SK-N-SH treated with all-trans-retinoic acid at 6 μM for 48 hours (cell line): ENCODE data around the gene ZNF423.

ENCODE experiments used
- ATAC-seq: fragments of 200-7000 bp; cut with Tn5 transposase; 3 replicates; pipeline ENCODE4 v1.9.1; 2020; ENCODE audit warnings: mild to moderate bottlenecking, moderate library complexity
- ARNTL ChIP-seq: fragments of 450-650 bp; formaldehyde crosslinking; IDR thresholded peaks from 2 replicates; pipeline ENCODE4 v1.5.0; 2020; ENCODE audit warnings: low read depth, mild to moderate bottlenecking, moderate library complexity, borderline replicate concordance
- BACH2 ChIP-seq: fragments of 250-450 bp; sonication (Bioruptor Pico); IDR thresholded peaks from 2 replicates; pipeline ENCODE4 v1.9.0; 2021; ENCODE audit warnings: mild to moderate bottlenecking, borderline replicate concordance
- CSDC2 ChIP-seq: fragments of 250-450 bp; sonication (Bioruptor Pico); IDR thresholded peaks from 2 replicates; pipeline ENCODE4 v1.5.0; 2020; ENCODE audit warnings: mild to moderate bottlenecking, moderate library complexity
- ESRRG ChIP-seq: fragments of 250-450 bp; sonication (Bioruptor Pico); IDR thresholded peaks from 2 replicates; pipeline ENCODE4 v1.6.1; 2021; ENCODE audit warnings: mild to moderate bottlenecking
- GLIS3 ChIP-seq: fragments of 250-450 bp; sonication (Bioruptor Pico); IDR thresholded peaks from 2 replicates; pipeline ENCODE4 v1.5.0; 2020; ENCODE audit warnings: mild to moderate bottlenecking, moderate library complexity
- ISL1 ChIP-seq: fragments of 250-450 bp; sonication (Bioruptor Pico); IDR thresholded peaks from 2 replicates; pipeline ENCODE4 v2.1.2; 2022; ENCODE audit warnings: mild to moderate bottlenecking, moderate library complexity
- OSR1 ChIP-seq: fragments of 250-450 bp; sonication (Bioruptor Pico); IDR thresholded peaks from 2 replicates; pipeline ENCODE4 v1.8.0; 2022; ENCODE audit warnings: moderate library complexity, mild to moderate bottlenecking, inconsistent platforms
- PPARA ChIP-seq: fragments of 250-450 bp; sonication (Bioruptor Pico); IDR thresholded peaks from 2 replicates; pipeline ENCODE4 v1.5.0; 2020; ENCODE audit warnings: mild to moderate bottlenecking, borderline replicate concordance
- RARB ChIP-seq: fragments of 250-450 bp; sonication (Bioruptor Pico); IDR thresholded peaks from 2 replicates; pipeline ENCODE4 v1.8.0; 2021; ENCODE audit warnings: mild to moderate bottlenecking, moderate library complexity
- SNAI2 ChIP-seq: fragments of 250-450 bp; sonication (Bioruptor Pico); IDR thresholded peaks from 2 replicates; pipeline ENCODE4 v1.5.0; 2020; ENCODE audit warnings: mild to moderate bottlenecking, moderate library complexity
- TCF4 ChIP-seq: fragments of 250-450 bp; sonication (Bioruptor Pico); IDR thresholded peaks from 2 replicates; pipeline ENCODE4 v1.8.0; 2021; ENCODE audit warnings: mild to moderate bottlenecking, moderate library complexity, borderline replicate concordance
- TOX ChIP-seq: fragments of 250-450 bp; sonication (Bioruptor Pico); IDR thresholded peaks from 2 replicates; pipeline ENCODE4 v1.8.0; 2021; ENCODE audit warnings: mild to moderate bottlenecking, moderate library complexity, borderline replicate concordance
- ZC3H10 ChIP-seq: fragments of 250-450 bp; sonication (Bioruptor Pico); IDR thresholded peaks from 2 replicates; pipeline ENCODE4 v1.5.1; 2021; ENCODE audit warnings: mild to moderate bottlenecking, moderate library complexity
- ZFP30 ChIP-seq: fragments of 450-650 bp; formaldehyde crosslinking; IDR thresholded peaks from 2 replicates; pipeline ENCODE4 v1.5.0; 2022; ENCODE audit warnings: mild to moderate bottlenecking, moderate library complexity
- ZNF565 ChIP-seq: fragments of 450-650 bp; formaldehyde crosslinking; conservative IDR thresholded peaks from 2 replicates; pipeline ENCODE4 v1.5.0; 2020; ENCODE audit warnings: low read depth, mild to moderate bottlenecking, moderate library complexity
- ZNF70 ChIP-seq: fragments of 450-650 bp; formaldehyde crosslinking; IDR thresholded peaks from 2 replicates; pipeline ENCODE4 v1.5.0; 2020; ENCODE audit warnings: mild to moderate bottlenecking, moderate library complexity
- ZNF8 ChIP-seq: fragments of 450-650 bp; formaldehyde crosslinking; IDR thresholded peaks from 2 replicates; pipeline ENCODE4 v1.5.0; 2020; ENCODE audit warnings: mild to moderate bottlenecking, moderate library complexity
- TF ChIP-seq, protein P1 (sequence below): fragments of 250-450 bp; sonication (Bioruptor Pico); IDR thresholded peaks from 2 replicates; pipeline ENCODE4 v1.8.0; 2020; ENCODE audit warnings: mild to moderate bottlenecking, moderate library complexity, borderline replicate concordance
- TF ChIP-seq, protein P2 (sequence below): fragments of 250-450 bp; sonication (Bioruptor Pico); IDR thresholded peaks from 2 replicates; pipeline ENCODE4 v1.5.1; 2021; ENCODE audit warnings: mild to moderate bottlenecking, moderate library complexity
- TF ChIP-seq, protein P3 (sequence below): fragments of 250-450 bp; sonication (Bioruptor Pico); IDR thresholded peaks from 2 replicates; pipeline ENCODE4 v1.8.0; 2021; ENCODE audit warnings: low read depth, mild to moderate bottlenecking, moderate library complexity, borderline replicate concordance
- TF ChIP-seq, protein P4 (sequence below): fragments of 250-450 bp; sonication (Bioruptor Pico); IDR thresholded peaks from 2 replicates; pipeline ENCODE4 v1.5.0; 2020; ENCODE audit warnings: mild to moderate bottlenecking, moderate library complexity
- TF ChIP-seq, protein P5 (sequence below): fragments of 250-450 bp; sonication (Bioruptor Pico); IDR thresholded peaks from 2 replicates; pipeline ENCODE4 v1.5.1; 2020; ENCODE audit warnings: low read depth, mild to moderate bottlenecking, moderate library complexity

The ZNF423 gene

DNA sequence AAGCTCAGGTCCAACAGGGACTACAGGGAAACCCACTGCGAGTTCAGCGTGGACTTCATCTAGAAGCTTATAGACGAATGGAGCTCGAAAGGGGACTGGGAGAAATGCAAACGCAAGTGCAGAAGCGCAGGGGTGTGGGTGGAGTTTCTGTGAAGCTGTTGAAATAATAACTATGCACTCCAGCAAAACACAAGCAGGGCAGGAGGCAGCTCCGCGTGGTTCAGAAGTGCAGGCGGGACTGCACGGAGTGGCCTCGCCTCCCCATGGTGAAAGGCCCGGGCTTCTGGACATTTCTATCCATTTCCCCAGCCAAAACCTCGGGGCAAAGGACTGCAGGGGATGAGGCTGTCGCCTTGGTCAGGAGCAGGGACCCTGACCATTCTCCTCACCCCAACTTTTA lies 74.5 kb downstream of the ZNF423 start:
- ATAC-seq: no peak
- TF ChIP-seq, protein P1, sequence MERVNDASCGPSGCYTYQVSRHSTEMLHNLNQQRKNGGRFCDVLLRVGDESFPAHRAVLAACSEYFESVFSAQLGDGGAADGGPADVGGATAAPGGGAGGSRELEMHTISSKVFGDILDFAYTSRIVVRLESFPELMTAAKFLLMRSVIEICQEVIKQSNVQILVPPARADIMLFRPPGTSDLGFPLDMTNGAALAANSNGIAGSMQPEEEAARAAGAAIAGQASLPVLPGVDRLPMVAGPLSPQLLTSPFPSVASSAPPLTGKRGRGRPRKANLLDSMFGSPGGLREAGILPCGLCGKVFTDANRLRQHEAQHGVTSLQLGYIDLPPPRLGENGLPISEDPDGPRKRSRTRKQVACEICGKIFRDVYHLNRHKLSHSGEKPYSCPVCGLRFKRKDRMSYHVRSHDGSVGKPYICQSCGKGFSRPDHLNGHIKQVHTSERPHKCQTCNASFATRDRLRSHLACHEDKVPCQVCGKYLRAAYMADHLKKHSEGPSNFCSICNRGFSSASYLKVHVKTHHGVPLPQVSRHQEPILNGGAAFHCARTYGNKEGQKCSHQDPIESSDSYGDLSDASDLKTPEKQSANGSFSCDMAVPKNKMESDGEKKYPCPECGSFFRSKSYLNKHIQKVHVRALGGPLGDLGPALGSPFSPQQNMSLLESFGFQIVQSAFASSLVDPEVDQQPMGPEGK (CRISPR knock-in tag): no peak
- TF ChIP-seq SNAI2 (CRISPR knock-in tag): no peak
- TF ChIP-seq ZNF565 (CRISPR knock-in tag): no peak
- TF ChIP-seq, protein P2, sequence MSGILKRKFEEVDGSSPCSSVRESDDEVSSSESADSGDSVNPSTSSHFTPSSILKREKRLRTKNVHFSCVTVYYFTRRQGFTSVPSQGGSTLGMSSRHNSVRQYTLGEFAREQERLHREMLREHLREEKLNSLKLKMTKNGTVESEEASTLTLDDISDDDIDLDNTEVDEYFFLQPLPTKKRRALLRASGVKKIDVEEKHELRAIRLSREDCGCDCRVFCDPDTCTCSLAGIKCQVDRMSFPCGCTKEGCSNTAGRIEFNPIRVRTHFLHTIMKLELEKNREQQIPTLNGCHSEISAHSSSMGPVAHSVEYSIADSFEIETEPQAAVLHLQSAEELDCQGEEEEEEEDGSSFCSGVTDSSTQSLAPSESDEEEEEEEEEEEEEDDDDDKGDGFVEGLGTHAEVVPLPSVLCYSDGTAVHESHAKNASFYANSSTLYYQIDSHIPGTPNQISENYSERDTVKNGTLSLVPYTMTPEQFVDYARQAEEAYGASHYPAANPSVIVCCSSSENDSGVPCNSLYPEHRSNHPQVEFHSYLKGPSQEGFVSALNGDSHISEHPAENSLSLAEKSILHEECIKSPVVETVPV: no peak
- no peak for TF ChIP-seq ZNF8 (CRISPR knock-in tag)
- TF ChIP-seq ZFP30 (CRISPR knock-in tag): no peak
- TF ChIP-seq CSDC2: no peak
- no peak for TF ChIP-seq ISL1 (CRISPR knock-in tag)
- TF ChIP-seq, protein P3, sequence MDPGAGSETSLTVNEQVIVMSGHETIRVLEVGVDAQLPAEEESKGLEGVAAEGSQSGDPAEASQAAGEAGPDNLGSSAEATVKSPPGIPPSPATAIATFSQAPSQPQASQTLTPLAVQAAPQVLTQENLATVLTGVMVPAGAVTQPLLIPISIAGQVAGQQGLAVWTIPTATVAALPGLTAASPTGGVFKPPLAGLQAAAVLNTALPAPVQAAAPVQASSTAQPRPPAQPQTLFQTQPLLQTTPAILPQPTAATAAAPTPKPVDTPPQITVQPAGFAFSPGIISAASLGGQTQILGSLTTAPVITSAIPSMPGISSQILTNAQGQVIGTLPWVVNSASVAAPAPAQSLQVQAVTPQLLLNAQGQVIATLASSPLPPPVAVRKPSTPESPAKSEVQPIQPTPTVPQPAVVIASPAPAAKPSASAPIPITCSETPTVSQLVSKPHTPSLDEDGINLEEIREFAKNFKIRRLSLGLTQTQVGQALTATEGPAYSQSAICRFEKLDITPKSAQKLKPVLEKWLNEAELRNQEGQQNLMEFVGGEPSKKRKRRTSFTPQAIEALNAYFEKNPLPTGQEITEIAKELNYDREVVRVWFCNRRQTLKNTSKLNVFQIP: no peak
- no peak for TF ChIP-seq ZNF70 (CRISPR knock-in tag)
- TF ChIP-seq ESRRG (CRISPR knock-in tag): no peak
- no peak for TF ChIP-seq TOX (CRISPR knock-in tag)
- TF ChIP-seq, protein P4, sequence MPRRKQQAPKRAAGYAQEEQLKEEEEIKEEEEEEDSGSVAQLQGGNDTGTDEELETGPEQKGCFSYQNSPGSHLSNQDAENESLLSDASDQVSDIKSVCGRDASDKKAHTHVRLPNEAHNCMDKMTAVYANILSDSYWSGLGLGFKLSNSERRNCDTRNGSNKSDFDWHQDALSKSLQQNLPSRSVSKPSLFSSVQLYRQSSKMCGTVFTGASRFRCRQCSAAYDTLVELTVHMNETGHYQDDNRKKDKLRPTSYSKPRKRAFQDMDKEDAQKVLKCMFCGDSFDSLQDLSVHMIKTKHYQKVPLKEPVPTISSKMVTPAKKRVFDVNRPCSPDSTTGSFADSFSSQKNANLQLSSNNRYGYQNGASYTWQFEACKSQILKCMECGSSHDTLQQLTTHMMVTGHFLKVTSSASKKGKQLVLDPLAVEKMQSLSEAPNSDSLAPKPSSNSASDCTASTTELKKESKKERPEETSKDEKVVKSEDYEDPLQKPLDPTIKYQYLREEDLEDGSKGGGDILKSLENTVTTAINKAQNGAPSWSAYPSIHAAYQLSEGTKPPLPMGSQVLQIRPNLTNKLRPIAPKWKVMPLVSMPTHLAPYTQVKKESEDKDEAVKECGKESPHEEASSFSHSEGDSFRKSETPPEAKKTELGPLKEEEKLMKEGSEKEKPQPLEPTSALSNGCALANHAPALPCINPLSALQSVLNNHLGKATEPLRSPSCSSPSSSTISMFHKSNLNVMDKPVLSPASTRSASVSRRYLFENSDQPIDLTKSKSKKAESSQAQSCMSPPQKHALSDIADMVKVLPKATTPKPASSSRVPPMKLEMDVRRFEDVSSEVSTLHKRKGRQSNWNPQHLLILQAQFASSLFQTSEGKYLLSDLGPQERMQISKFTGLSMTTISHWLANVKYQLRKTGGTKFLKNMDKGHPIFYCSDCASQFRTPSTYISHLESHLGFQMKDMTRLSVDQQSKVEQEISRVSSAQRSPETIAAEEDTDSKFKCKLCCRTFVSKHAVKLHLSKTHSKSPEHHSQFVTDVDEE (CRISPR knock-in tag): no peak
- TF ChIP-seq ZC3H10: no peak
- TF ChIP-seq OSR1: no peak
- no peak for TF ChIP-seq GLIS3

DNA sequence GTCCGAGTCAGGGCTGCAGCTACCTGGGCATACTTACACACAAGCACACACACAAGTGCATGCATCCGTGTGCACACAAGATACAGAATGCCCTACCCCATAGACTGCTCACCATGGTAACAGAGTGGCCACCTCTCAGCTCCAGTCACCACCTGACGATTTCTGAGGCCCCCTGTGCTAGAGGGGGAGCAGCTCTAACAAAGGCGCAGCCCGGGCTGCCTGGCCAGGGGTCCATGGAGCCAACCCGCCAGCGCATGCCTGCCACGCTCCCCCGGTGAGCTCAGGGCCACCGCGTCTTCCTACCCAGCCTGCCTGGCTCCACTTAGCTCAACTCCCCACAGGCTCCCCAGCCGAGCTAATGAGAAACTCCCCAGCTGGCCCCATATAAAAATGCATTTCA lies 75.5 kb downstream of the ZNF423 start:
- TF ChIP-seq, protein P2: no peak
- TF ChIP-seq CSDC2 (no peak), PPARA (CRISPR knock-in tag) (no peak), ZC3H10 (no peak), ZNF565 (CRISPR knock-in tag) (no peak), ARNTL (no peak), TCF4 (CRISPR knock-in tag) (no peak), RARB (no peak), OSR1 (no peak)
- TF ChIP-seq, protein P3: no peak
- ATAC-seq: no peak

DNA sequence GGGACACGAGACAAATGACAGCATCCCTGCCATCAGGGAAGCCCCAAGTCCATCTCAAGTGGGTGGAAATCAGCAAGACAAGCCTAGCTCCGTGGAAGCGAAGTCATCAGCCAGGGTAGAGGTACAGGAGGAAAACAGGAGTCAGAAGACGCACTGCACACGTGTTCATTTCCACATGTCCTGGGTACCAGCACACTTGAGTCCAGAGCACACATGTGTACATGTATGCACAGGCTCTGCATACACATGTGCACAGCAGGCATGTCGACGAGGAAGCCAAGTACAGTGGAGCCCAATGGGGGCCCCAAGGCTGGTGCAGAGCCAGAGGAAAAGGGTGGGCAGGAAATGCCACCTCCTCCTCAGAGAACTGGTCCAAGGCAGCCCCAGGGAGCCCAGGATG lies 75.9 kb downstream of the ZNF423 start:
- no peak for ATAC-seq
- TF ChIP-seq, protein P1 (CRISPR knock-in tag): no peak
- TF ChIP-seq, protein P3: no peak
- no peak for TF ChIP-seq CSDC2
- no peak for TF ChIP-seq ZC3H10
- TF ChIP-seq, protein P5, sequence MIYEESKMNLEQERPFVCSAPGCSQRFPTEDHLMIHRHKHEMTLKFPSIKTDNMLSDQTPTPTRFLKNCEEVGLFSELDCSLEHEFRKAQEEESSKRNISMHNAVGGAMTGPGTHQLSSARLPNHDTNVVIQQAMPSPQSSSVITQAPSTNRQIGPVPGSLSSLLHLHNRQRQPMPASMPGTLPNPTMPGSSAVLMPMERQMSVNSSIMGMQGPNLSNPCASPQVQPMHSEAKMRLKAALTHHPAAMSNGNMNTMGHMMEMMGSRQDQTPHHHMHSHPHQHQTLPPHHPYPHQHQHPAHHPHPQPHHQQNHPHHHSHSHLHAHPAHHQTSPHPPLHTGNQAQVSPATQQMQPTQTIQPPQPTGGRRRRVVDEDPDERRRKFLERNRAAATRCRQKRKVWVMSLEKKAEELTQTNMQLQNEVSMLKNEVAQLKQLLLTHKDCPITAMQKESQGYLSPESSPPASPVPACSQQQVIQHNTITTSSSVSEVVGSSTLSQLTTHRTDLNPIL (CRISPR knock-in tag): no peak
- no peak for TF ChIP-seq ZNF70 (CRISPR knock-in tag)
- no peak for TF ChIP-seq OSR1
- TF ChIP-seq TOX (CRISPR knock-in tag): no peak
- TF ChIP-seq BACH2 (CRISPR knock-in tag): no peak
- TF ChIP-seq ISL1 (CRISPR knock-in tag): no peak
- no peak for TF ChIP-seq ARNTL
